ENCODE measurements around the gene SPG11. TPM values are rescaled to one million over a fixed set of nuclear protein-coding genes. Genes with fewer than 3 reads are reported as not detected.

Gene SPG11
- total and polyA plus RNA-seq, 2 of the 13 experiments (the other 11 are each of a cell fraction or from before 2014, with no cell fraction given): 31.5 to 40.7 TPM

DNA sequence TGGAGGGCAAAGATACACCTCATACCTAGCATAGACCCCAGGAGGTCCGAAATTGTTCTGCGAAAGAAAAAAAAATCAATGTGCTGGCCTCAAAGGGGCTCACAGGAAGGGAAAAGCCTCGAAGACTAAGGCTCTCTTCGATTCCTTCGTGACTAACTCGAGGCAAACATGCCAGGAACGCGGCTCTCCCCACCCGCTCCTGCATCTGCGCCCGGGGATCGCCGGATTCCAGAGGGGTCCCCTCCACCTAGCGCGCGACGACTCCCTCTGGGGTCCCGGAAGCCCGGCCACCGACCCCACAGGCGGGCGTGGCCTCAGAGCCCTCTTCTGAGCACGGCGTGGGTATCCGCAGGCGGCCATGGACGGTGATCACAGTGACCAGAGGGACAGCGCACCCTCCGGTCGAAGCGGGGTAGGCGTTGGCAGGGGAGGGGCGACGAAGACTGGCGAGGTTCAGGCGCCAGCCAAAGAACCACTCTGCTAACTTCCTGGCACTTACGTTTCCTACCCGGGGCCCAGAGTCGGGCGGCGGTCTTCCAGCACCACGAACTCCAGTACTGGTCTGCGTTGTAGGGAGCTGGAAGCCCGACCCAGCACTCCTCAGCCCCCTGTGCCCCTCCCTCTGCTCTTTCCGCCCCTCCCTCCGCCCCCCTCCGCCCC lies 127.0 kb downstream of the SPG11 start:
- in situ Hi-C loops (cut with HindIII; ENCODE audit: extremely low pct_ligation_motif_present, low pct_unique_long_range_greater_than_20kb): no loop called here
- CTCF ChIA-PET (ENCODE audit: low intra/inter-chr PET ratio, low total read pairs): interaction anchor here (0.9 kb wide), 1 partner anchor 14 kb away, joined by 3 read pairs; no protein-coding TSS in a partner anchor
- no peak for TF ChIP-seq JDP2 (CRISPR knock-in tag; IDR thresholded peaks at IDR 0.05; ENCODE audit: borderline replicate concordance)
- TF ChIP-seq NFIC (IDR thresholded peaks at IDR 0.05; ENCODE audit: low read length): no peak
- TF ChIP-seq ZNF281 (CRISPR knock-in tag; IDR thresholded peaks at IDR 0.05; ENCODE audit: borderline replicate concordance): no peak
- no peak for TF ChIP-seq ZNF720 (CRISPR knock-in tag; IDR thresholded peaks at IDR 0.05)
- TF ChIP-seq KLF6 (CRISPR knock-in tag; IDR thresholded peaks at IDR 0.05): peak; percentile 42; the same call in 1 of the 2 replicates
- no peak for TF ChIP-seq KLF13 (CRISPR knock-in tag; IDR thresholded peaks at IDR 0.05)
- TF ChIP-seq KDM4B (CRISPR knock-in tag; IDR thresholded peaks at IDR 0.05): peak; percentile 4; the same call in 1 of the 2 replicates
- TF ChIP-seq ZIK1 (CRISPR knock-in tag; IDR thresholded peaks at IDR 0.05; ENCODE audit: borderline replicate concordance, low read depth): peak; percentile 70; the same call in 1 of the 2 replicates
- no peak for TF ChIP-seq HOMEZ (CRISPR knock-in tag; IDR thresholded peaks at IDR 0.05; ENCODE audit: low read depth)
- no peak for TF ChIP-seq NCOA5 (CRISPR knock-in tag; IDR thresholded peaks at IDR 0.05)
- no peak for TF ChIP-seq ZNF143 (CRISPR knock-in tag; IDR thresholded peaks at IDR 0.05)
- TF ChIP-seq IRX3 (CRISPR knock-in tag; IDR thresholded peaks at IDR 0.05; ENCODE audit: borderline replicate concordance, low read depth): no peak
- TF ChIP-seq ZNF766 (CRISPR knock-in tag; IDR thresholded peaks at IDR 0.05; ENCODE audit: borderline replicate concordance): peak; percentile 42; the same call in 1 of the 2 replicates
- peak; percentile 50 for TF ChIP-seq JARID2 (CRISPR knock-in tag; IDR thresholded peaks at IDR 0.05; ENCODE audit: insufficient replicate concordance)
- TF ChIP-seq ZBTB34 (CRISPR knock-in tag; IDR thresholded peaks at IDR 0.05): no peak
- TF ChIP-seq MIER3 (CRISPR knock-in tag; IDR thresholded peaks at IDR 0.05; ENCODE audit: borderline replicate concordance): peak; percentile 36; the same call in 1 of the 2 replicates
- no peak for TF ChIP-seq SUZ12 (IDR thresholded peaks at IDR 0.05; ENCODE audit: low read depth, low read length)
- no peak; the same call in 1 of the 2 replicates for TF ChIP-seq KDM5B (CRISPR knock-in tag; IDR thresholded peaks at IDR 0.05; ENCODE audit: borderline replicate concordance)

More for the DNA sequence above, 127.0 kb downstream of the SPG11 start:
- H3K9ac ChIP-seq (ENCODE audit: insufficient read depth, low read depth, low read length): peak overlapping the region; percentile 81
- BruUV-seq (replicated peaks): no TSS peak
- FAIRE-seq (no peak), ATAC-seq (peak; percentile 88), DNase-seq (ENCODE audit: low spot score) (peak; percentile 77)
- H4K20me1 ChIP-seq (ENCODE audit: insufficient read depth, low read length): peaks cover 14% of the 10 kb centered on the region; the same call in 1 of the 2 replicates
- peak overlapping the region; percentile 79 for H3K4me2 ChIP-seq (ENCODE audit: low read depth, low read length)
- H3K27me3 ChIP-seq (ENCODE audit: control insufficient read depth in 1 of 2, insufficient read depth in 2 of 2, low read length in 2 of 2): no peaks in the 10 kb centered on the region; a peak in 1 of 5 replicates
- peaks cover 38% of the 10 kb centered on the region for H3K79me2 ChIP-seq (ENCODE audit: insufficient read depth, low read length)
- peak overlapping the region; percentile 94 for H3K27ac ChIP-seq (ENCODE audit: extremely low read length, insufficient read depth, low read length)
- intact Hi-C loops (cut with micrococcal nuclease; ENCODE audit: unreplicated experiment): no loop called here
- no peaks in the 10 kb centered on the region for H3K9me3 ChIP-seq (ENCODE audit: low read length)
- H2AFZ ChIP-seq (ENCODE audit: low read length): no peak overlapping the region
- H3K36me3 ChIP-seq (replicated peaks in 1 of 2; ENCODE audit: control insufficient read depth in 1 of 2, insufficient read depth in 2 of 2, low read length in 2 of 2): peaks cover 2 to 5% of the 10 kb centered on the region in 2 experiments; a peak in 2 of 5 replicates
- POLR2A ChIA-PET: interaction anchor here (0.7 to 2.6 kb wide), 11 partner anchors 8 to 248 kb away, joined by 3 to 22 read pairs (median 4); partner anchors contain the start of genes B2M, CTDSPL2, GOLM2 and PATL2
- WGBS (ENCODE audit: low lambda C conversion rate): 2% methylated on average over 3 of the region's 47 CpGs
- peaks cover 37% of the 10 kb centered on the region for H3K4me1 ChIP-seq (ENCODE audit: insufficient read depth, low read length)
- H3K4me3 ChIP-seq (replicated peaks in 1 of 3; ENCODE audit: insufficient read depth in 1 of 3, low read depth in 2 of 3, low read length in 3 of 3): peak overlapping the region; percentile 70 to 89 (median 82)
